Measurements from ENCODE around the gene CIRBP. TPM values are rescaled to one million over a fixed set of nuclear protein-coding genes. Genes with fewer than 3 reads are reported as not detected.

The CIRBP gene
- total RNA-seq, 1 donor from 2014 or later: 462 TPM

DNA sequence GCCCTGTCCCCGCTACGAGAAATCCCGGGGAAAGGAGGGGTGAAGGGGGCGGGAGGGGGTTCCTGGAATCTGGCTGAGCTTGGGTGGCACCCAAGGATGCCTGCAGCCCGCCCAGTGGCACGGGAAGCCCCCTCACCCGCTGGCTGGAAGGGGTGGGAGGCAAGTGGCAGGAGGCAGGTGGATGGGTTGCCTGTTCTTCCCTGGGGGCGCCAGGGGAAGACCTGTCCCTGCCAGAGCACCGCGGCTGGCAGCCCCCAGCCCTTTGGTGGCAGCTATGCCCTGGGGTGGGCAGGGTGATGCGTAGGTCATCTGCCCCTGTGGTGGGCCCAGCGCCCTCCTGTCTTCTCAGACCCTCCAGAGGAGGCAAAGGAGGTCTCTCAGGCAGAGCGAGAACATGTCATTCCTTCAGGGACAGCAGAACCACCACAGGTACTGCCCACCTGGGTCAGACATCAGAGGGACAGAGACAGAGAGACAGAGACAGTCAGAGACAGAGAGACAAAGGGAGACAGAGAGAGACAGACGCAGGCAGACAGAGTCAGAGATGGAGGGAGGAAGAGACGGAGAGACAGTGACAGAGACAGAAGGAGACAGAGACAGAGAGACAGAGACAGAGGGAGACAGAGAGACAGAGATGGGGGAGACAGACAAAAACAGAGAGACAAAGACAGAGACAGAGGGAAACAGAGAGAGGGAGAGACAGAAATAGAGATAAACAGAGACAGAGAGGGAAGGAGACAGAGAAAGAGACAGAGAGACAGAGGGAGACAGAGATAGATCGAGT lies 53.3 kb downstream of the CIRBP start:
- H3K27ac Mint-ChIP-seq: no peak overlapping the region
- DNase-seq (ENCODE audit: low spot score, unreplicated experiment): no peak
- H3K27me3 Mint-ChIP-seq: peaks cover 13% of the 10 kb centered on the region
- no peaks in the 10 kb centered on the region for H3K36me3 Mint-ChIP-seq (ENCODE audit: insufficient read depth)
- TF ChIP-seq, protein P1, sequence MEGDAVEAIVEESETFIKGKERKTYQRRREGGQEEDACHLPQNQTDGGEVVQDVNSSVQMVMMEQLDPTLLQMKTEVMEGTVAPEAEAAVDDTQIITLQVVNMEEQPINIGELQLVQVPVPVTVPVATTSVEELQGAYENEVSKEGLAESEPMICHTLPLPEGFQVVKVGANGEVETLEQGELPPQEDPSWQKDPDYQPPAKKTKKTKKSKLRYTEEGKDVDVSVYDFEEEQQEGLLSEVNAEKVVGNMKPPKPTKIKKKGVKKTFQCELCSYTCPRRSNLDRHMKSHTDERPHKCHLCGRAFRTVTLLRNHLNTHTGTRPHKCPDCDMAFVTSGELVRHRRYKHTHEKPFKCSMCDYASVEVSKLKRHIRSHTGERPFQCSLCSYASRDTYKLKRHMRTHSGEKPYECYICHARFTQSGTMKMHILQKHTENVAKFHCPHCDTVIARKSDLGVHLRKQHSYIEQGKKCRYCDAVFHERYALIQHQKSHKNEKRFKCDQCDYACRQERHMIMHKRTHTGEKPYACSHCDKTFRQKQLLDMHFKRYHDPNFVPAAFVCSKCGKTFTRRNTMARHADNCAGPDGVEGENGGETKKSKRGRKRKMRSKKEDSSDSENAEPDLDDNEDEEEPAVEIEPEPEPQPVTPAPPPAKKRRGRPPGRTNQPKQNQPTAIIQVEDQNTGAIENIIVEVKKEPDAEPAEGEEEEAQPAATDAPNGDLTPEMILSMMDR (IDR thresholded peaks at IDR 0.05; ENCODE audit: unreplicated experiment): no peak
- no peak overlapping the region for H3K4me3 Mint-ChIP-seq (ENCODE audit: low read depth)
- H3K4me1 Mint-ChIP-seq (ENCODE audit: low read depth): peaks cover 2% of the 10 kb centered on the region
- no peaks in the 10 kb centered on the region for H3K9me3 Mint-ChIP-seq (ENCODE audit: low read depth)

DNA sequence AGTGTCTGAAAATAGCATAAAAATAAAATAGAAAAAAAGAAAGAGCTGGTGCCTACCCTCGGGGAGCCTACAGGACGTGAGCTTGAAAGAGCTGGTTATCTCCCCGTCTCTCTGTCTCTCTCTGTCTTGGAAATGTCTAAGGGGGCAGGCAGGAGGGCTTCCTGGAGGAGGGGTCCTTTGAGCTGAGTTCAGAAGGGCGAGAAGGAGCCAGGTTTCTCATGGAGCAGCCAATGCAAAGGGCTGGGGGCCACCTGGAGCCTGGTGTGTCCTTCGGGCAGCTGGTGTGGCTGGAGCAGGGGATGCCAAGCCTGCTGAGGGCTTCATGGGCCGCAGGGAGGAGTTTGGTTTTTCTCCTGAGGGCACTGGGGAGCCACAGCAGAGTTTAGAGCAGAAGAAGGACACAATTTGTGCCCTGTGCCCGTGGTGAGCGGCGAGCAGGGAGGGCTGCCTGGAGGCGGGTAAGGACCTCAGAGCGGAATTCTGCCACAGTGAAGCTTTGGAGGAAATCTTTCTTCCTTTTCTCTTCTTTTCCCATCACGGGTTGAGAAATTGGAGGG lies 55.2 kb downstream of the CIRBP start:
- no peak overlapping the region for H3K4me3 Mint-ChIP-seq (ENCODE audit: low read depth)
- no peaks in the 10 kb centered on the region for H3K4me1 Mint-ChIP-seq (ENCODE audit: low read depth)
- no peak overlapping the region for H3K27ac Mint-ChIP-seq
- DNase-seq (ENCODE audit: low spot score, unreplicated experiment): no peak
- no peaks in the 10 kb centered on the region for H3K36me3 Mint-ChIP-seq (ENCODE audit: insufficient read depth)
- H3K9me3 Mint-ChIP-seq (ENCODE audit: low read depth): no peaks in the 10 kb centered on the region
- TF ChIP-seq, protein P1 (IDR thresholded peaks at IDR 0.05; ENCODE audit: unreplicated experiment): no peak
- peaks cover 6% of the 10 kb centered on the region for H3K27me3 Mint-ChIP-seq

Other genes starting within 250 kb of the CIRBP start
- 171 and 199 TPM in 2 replicates for gene TMEM259, start 248.2 kb upstream of the CIRBP start, total RNA-seq
- gene RNU6-2, start 247.8 kb upstream of the CIRBP start, total RNA-seq: not detected in 2 replicates
- gene CNN2, start 242.7 kb upstream of the CIRBP start, total RNA-seq: 225 and 226 TPM in 2 replicates
- gene ABCA7, start 229.2 kb upstream of the CIRBP start, total RNA-seq: 54.6 and 57.3 TPM in 2 replicates
- gene ARHGAP45, start 202.2 kb upstream of the CIRBP start, total RNA-seq: 6.1 and 8.1 TPM in 2 replicates
- 161 TPM in 2 replicates for gene POLR2E, start 174.0 kb upstream of the CIRBP start, total RNA-seq
- gene GPX4, start 165.3 kb upstream of the CIRBP start, total RNA-seq: 231 and 236 TPM in 2 replicates
- 40.9 and 43.2 TPM in 2 replicates for gene SBNO2, start 95.1 kb upstream of the CIRBP start, total RNA-seq
- 59.3 and 61.5 TPM in 2 replicates for gene STK11, start 63.6 kb upstream of the CIRBP start, total RNA-seq
- 12.4 and 13.0 TPM in 2 replicates for gene CBARP, start 31.3 kb upstream of the CIRBP start, total RNA-seq
- 107 and 117 TPM in 2 replicates for gene ATP5F1D, start 27.6 kb upstream of the CIRBP start, total RNA-seq
- 187 and 193 TPM in 2 replicates for gene MIDN, start 20.7 kb upstream of the CIRBP start, total RNA-seq
- 30.0 and 31.8 TPM in 2 replicates for gene FAM174C, start 6.2 kb downstream of the CIRBP start, total RNA-seq
- gene EFNA2, start 16.5 kb downstream of the CIRBP start, total RNA-seq: 23.8 and 26.5 TPM in 2 replicates
- gene NDUFS7, start 114.6 kb downstream of the CIRBP start, total RNA-seq: 56.8 and 62.4 TPM in 2 replicates
- 47.0 and 48.5 TPM in 2 replicates for gene GAMT, start 132.2 kb downstream of the CIRBP start, total RNA-seq
- gene DAZAP1, start 138.3 kb downstream of the CIRBP start, total RNA-seq: 131 and 136 TPM in 2 replicates
- gene RPS15, start 169.1 kb downstream of the CIRBP start, total RNA-seq: 917 and 938 TPM in 2 replicates
- 5.2 and 5.8 TPM in 2 replicates for gene APC2, start 180.8 kb downstream of the CIRBP start, total RNA-seq
- gene C19orf25, start 209.9 kb downstream of the CIRBP start, total RNA-seq: 31.3 and 36.0 TPM in 2 replicates
- gene PCSK4, start 221.0 kb downstream of the CIRBP start, total RNA-seq: 32.9 and 37.7 TPM in 2 replicates
- gene REEP6, start 221.8 kb downstream of the CIRBP start, total RNA-seq: 16.0 and 16.6 TPM in 2 replicates
- gene ADAMTSL5, start 243.7 kb downstream of the CIRBP start, total RNA-seq: 2.3 and 4.8 TPM in 2 replicates

Measured in progenitor cell of endocrine pancreas (in vitro differentiated cells).